ENCODE data around the gene POFUT1.
A peak's percentile ranks its signal among the peaks of the same experiment; 100 is the strongest.
"Not testable (repeated sequence)": the region's sequence is repeated elsewhere in the genome, so short reads cannot be mapped to it uniquely, and the experiment has no call there.

Gene POFUT1

DNA sequence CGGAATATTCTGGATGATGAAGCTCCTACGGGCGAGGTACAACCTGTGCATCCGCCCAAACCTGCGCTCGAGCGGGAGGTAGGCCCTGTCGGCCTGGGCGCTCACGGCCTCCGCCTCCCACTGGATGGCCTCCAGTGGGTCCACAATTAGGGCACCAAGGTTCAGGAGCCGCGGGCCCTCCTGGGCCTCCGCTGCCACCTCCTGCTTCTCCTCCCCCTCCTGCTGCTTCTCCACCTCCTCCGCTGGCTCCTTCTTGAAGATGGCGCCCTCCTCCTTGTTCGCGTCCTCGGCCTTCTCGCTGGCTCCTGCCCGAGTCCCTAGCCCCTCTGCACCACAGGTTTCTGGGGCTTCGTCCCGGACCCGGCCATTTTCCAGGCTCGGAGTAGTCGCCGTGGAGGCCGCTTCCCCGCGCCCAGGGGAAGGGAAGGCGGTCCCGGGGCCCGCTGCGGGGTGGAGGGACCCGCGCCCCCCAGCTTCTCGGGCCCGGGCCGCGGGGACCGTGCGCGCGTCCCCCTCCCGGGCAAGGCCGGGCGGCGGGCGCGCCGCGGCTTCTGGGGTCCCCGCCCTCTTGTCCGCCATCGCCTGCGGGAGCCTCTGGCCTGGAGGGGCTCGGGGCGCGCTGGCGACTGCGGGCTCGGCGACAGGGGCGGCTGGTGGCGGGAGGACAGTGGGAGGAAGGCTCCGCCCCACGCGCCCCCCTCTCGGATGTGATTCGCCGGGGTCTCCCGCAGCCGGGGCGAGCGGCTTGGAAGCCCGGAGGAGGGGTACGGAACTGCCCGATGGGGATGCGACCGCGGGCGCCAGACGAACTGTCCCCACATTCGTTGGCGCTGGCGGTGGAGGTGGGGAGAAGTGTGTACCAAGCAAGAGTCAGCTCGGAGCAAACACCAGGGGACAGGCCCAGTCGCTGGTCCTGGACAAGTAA lies 17.7 kb upstream of the POFUT1 start:
- DNase-seq: no peak

- no peak for DNase-seq
These were observed 16.9 kb upstream of the POFUT1 start for GRCh38 chr20:32190616-32191415.

- no peak for DNase-seq
These were observed 16.3 kb upstream of the POFUT1 start for GRCh38 chr20:32191422-32191821.

GRCh38 chr20:32191873-32192272 lies 15.8 kb upstream of the POFUT1 start:
- no peak for DNase-seq

GRCh38 chr20:32192698-32193097 lies 15.0 kb upstream of the POFUT1 start:
- no peak for DNase-seq

- not testable (repeated sequence) for DNase-seq
These were observed 14.3 kb upstream of the POFUT1 start for GRCh38 chr20:32193336-32193735.

DNA sequence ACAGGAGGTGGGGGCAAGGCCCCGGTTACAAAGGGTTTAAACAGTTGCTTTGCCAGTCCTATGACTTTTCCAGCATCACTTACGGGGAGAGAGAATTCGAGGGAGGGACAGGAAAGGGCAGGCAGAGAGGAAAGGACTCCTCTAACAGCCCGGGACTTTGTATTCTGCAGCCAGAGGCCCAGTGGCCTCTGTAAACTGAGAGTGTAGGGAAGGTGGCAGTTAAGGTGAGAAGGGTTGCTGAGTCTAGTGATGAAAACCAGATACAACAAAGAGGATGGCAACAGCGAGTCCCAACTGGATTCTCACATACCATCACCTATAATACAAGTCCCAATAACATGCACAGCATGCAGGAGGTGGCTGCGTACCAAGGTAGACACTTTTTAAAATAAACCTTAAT lies 13.7 kb upstream of the POFUT1 start:
- no peak for DNase-seq

- DNase-seq: no peak
These were observed 12.1 kb upstream of the POFUT1 start for GRCh38 chr20:32195581-32195980.

DNA sequence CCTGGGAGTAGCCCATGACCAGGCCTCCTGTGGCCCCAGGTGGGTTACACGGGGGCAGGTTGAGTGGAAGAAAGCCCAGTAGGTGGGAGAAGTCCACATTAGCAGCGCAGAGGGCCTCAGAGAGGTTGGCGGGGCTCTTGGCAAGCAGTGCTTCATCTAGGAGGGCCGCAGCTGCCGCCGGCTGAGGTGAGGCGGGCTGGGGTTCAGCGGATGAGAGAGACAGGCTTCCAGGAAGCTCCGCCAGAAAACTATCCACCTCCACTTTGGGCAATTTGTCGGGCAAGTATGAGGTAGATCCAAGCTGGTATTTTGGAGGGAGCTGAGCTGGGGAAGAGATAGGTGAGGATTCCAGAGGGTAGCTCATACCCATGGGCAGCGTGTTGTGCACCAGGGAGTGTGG lies 11.1 kb upstream of the POFUT1 start:
- DNase-seq: not testable (repeated sequence)

DNA sequence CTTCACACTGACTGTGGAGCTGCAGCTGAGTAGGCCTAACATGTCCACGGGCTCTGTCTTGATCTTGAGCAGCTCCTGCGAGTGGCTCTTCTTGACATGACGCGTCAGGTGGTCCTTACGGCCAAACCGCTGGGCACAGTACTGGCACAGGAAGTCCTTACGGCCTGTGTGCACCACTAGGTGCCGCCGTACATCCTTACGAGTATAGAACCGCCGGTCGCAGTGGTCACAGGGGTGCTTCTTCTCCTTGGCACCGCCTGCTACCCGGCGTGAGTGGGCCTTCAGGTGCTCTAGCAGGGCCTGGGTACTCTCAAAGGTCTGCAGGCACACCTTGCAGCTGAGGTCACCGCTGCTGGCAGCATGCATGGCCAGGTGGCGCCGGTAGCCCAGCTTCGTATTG lies 10.5 kb upstream of the POFUT1 start:
- DNase-seq: not testable (repeated sequence)

- no peak for DNase-seq
These were observed 8.7 kb upstream of the POFUT1 start for GRCh38 chr20:32199006-32199405.

GRCh38 chr20:32201296-32201976 lies 6.2 kb upstream of the POFUT1 start:
- DNase-seq: no peak

GRCh38 chr20:32201977-32202363 lies 5.7 kb upstream of the POFUT1 start:
- DNase-seq: no peak

GRCh38 chr20:32203356-32204204 lies 4.1 kb upstream of the POFUT1 start:
- no peak for DNase-seq

DNA sequence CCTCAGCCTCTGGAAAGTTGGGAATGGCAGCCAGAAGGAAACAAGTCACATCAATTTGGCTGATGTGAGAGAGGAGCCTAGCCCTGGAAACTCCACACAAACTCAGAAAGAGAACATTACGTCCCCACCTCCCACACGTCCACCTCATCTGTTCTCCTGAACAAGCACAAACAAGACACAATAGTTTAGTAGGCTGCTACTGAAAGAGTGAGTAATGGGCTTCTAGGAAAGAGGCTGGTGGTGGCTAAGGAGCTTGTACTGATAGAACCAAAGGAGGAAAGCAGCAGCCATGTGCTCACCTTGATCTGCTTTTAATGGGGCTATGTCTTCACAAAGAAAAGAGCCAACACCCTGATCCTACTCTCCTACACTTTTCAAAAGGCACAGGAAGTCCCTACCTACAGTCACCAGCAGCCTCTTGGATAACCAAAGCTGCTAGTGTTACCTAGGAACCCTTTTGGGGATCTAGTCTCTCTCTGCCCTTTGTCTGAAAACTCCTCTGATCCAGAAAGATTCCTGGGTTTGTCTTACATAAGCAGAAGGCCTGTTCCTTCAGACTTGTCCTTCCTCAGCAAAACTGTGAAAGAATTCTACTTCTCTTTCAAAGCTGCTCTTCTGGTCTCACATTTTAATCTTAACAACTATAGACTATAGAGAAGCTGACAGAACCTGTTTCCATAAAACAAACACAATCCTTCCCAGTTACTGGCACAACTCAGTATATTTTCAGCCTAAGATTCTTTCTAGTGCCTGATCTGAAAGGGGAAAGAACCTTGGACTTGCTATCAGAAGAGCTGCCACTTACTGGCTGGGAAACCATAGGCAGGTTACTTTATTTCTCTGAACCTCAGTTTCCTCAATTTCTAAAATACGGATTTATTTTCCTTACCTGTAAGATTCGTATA lies 3.2 kb upstream of the POFUT1 start:
- no peak for DNase-seq

- DNase-seq: peak; percentile 66 to 68
These were observed 2.4 kb upstream of the POFUT1 start for GRCh38 chr20:32205110-32205842.

DNA sequence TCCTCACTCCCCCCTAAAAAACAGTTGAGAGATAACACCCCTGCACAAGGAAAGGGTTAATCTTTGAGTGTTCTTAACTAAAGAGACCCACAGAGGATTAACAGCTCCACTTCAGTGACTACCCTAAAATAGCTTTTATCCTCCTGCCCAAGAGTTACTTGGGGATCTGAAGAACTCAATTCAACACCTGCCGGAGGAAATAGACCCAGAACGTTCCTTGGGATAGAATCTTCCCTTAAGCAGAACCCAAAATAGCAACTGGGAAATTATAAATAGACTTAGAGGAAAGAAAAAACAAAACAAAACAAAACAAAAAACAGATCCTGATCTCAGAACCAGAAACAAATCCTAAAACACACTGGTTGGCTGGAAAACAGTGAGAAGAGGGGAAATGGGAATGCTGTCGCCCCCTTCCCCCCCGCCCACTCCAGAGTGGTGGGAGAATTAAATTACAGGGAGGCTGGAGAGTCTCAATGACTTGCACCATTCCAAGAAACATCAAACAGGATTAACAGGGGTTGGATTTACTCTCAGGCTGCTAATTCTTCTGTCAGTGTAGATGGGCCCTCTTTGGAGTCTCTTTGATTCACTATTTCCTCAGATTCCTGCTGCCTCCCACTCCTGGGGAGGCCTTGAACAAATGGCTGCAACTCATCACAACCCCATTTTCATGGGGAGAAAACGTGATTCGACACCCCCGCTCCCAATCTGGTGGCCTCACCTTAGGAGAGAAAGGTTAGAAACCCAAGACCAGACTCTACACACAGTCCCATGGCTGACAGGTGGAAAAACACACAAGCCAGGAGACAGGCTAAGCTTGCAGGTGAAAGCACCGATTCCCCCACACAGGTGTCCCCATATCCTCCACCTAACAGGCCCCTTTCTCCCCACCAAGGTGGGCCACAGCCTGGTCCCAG lies 1.6 kb upstream of the POFUT1 start:
- DNase-seq: no peak

- no peak for DNase-seq
These were observed 687 bp upstream of the POFUT1 start for GRCh38 chr20:32206760-32207625.
